ENCODE data around the gene ATP2A3. TPM values are rescaled to one million over a fixed set of nuclear protein-coding genes. Genes with fewer than 3 reads are reported as not detected.

Gene ATP2A3
- total and polyA plus RNA-seq, 10 donors: 103 to 240 (median 194) TPM

DNA sequence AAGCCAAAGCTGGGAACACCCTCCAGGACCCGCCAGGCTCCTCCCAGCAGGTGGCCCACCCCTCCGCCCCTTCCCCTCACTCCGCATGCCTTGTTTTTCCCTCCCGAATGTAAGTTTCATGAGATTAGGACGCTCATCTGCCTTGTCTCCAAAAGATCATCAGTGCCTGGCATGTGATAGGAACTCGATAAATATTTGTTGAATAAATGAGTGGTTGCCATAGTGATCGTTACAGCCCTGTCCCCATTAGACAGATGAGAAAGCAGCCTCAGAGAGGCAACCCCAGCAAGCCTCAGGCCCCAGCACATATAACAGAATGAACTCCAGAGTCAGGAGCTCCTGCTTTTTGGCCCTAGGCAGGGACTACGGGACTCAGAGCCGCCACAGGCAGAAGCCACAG, 76.4 kb downstream of the ATP2A3 start:
- DNase-seq: no peak
- Histone ChIP-seq H3K27me3 (replicated peaks in 1 of 7) (no peaks in the 10 kb centered on the region), H3K4me3 (no peak overlapping the region), H3K4me1 (peaks cover 14 to 77% (median 46%) of the 10 kb centered on the region in 6 donors), H3K36me3 (peaks cover 0 to 29% (median 3%) of the 10 kb centered on the region in 6 donors), H3K27ac (peak overlapping the region in 4 of 8 donors; percentile 72 to 95 (median 89)), H3K9me3 (no peaks in the 10 kb centered on the region)
- no peak for TF ChIP-seq POLR2A (IDR thresholded peaks at IDR 0.05)
- TF ChIP-seq, protein P1, sequence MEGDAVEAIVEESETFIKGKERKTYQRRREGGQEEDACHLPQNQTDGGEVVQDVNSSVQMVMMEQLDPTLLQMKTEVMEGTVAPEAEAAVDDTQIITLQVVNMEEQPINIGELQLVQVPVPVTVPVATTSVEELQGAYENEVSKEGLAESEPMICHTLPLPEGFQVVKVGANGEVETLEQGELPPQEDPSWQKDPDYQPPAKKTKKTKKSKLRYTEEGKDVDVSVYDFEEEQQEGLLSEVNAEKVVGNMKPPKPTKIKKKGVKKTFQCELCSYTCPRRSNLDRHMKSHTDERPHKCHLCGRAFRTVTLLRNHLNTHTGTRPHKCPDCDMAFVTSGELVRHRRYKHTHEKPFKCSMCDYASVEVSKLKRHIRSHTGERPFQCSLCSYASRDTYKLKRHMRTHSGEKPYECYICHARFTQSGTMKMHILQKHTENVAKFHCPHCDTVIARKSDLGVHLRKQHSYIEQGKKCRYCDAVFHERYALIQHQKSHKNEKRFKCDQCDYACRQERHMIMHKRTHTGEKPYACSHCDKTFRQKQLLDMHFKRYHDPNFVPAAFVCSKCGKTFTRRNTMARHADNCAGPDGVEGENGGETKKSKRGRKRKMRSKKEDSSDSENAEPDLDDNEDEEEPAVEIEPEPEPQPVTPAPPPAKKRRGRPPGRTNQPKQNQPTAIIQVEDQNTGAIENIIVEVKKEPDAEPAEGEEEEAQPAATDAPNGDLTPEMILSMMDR (IDR thresholded peaks at IDR 0.05 in 8 of 11, conservative IDR thresholded peaks at IDR 0.05 in 3 of 11): no peak
- TF ChIP-seq POLR2AphosphoS5 (IDR thresholded peaks at IDR 0.05): no peak
- 80 to 92% (median 83%) methylated on average over 9 of the region's 9 CpGs for WGBS, 5 donors
- intact Hi-C loops (cut with DNase I; ENCODE audit: low total_unique reads): no loop called here

DNA sequence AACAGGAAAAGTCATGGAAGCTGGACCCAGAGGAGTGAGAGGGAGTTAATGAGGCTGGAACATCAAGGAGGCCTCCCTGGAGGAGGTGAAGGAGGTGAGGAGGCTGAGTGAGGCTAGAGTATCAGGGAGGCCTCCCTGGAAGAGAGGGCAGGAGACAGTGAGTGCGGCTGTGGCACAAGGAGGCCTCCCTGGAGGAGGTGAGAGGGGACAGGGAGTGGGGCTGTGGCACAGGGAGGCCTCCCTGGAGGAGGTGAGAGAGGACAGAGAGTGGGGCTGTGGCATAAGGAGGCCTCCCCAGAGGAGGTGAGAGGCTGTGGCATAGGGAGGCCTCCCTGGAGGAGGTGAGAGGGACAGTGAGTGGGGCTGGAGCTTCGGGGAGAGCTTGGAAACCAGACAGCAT, 76.8 kb downstream of the ATP2A3 start:
- intact Hi-C loops (cut with DNase I; ENCODE audit: low total_unique reads): no loop called here
- Histone ChIP-seq H3K36me3 (peaks cover 0 to 33% (median 4%) of the 10 kb centered on the region in 6 donors), H3K27me3 (replicated peaks in 1 of 7) (no peaks in the 10 kb centered on the region), H3K4me1 (peaks cover 14 to 74% (median 44%) of the 10 kb centered on the region in 6 donors), H3K27ac (peak overlapping the region in 7 of 8 donors; percentile 72 to 95 (median 88)), H3K4me3 (peak overlapping the region in 1 of 8 donors; percentile 49), H3K9me3 (no peaks in the 10 kb centered on the region)
- TF ChIP-seq, protein P1 (IDR thresholded peaks at IDR 0.05 in 8 of 11, conservative IDR thresholded peaks at IDR 0.05 in 3 of 11): no peak
- TF ChIP-seq POLR2AphosphoS5 (IDR thresholded peaks at IDR 0.05) (no peak), POLR2A (IDR thresholded peaks at IDR 0.05) (no peak)
- WGBS, 5 donors: 59 to 88% (median 66%) methylated on average over 2 of the region's 2 CpGs
- DNase-seq: no peak

DNA sequence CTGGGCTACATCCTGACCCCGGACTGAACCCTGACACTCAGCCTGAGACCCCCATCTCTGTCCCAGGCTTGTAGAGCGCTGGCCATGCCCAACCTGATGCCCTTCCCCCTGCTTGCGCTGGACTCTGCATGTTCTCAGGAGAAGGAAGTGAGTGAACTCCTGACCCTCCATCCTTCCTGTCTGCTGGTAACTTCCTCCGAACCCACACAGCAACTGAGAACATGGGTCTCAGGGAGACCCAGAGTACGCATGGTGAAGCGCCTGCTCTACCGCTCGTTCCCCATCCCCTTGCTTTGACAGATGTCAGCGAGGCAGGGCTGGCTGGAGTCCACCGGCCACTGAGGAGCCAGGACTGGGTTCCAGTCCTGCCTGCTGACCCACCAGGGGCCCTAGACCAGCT, 77.5 kb downstream of the ATP2A3 start:
- WGBS, 5 donors: 18 to 41% (median 34%) methylated on average over 10 of the region's 10 CpGs
- Histone ChIP-seq H3K9me3 (no peaks in the 10 kb centered on the region), H3K27me3 (replicated peaks in 1 of 7) (no peaks in the 10 kb centered on the region), H3K4me3 (peak overlapping the region in 1 of 8 donors; percentile 49), H3K36me3 (peaks cover 0 to 39% (median 4%) of the 10 kb centered on the region in 6 donors), H3K4me1 (peaks cover 12 to 68% (median 38%) of the 10 kb centered on the region in 6 donors), H3K27ac (peak overlapping the region in 7 of 8 donors; percentile 72 to 95 (median 88))
- intact Hi-C loops (cut with DNase I; ENCODE audit: low total_unique reads): no loop called here
- TF ChIP-seq POLR2AphosphoS5 (IDR thresholded peaks at IDR 0.05): peak; percentile 68 to 86 (median 70)
- TF ChIP-seq POLR2A (IDR thresholded peaks at IDR 0.05): no peak
- TF ChIP-seq, protein P1 (IDR thresholded peaks at IDR 0.05 in 8 of 11, conservative IDR thresholded peaks at IDR 0.05 in 3 of 11): no peak
- peak; percentile 88 for DNase-seq

DNA sequence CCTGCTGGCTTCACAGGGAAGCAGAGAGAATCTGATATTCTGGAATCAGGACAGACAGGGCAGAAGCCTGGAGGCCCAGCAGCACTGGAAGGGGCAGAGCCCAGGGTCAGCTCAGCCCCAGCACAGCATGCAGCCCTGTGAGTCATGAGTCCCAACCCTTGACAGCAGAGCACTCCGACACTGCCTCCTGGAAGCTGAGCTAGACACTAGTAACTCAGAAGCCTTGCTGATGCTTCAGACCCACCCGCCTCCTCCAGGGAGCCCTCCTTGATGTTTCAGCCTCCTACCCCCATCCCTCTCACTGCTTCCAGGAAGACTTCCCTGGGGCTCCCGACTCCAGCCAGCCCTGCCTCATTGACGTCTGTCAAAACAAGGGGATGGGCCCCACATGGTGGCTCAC, 78.3 kb downstream of the ATP2A3 start:
- TF ChIP-seq POLR2AphosphoS5 (IDR thresholded peaks at IDR 0.05) (no peak), POLR2A (IDR thresholded peaks at IDR 0.05) (no peak)
- TF ChIP-seq, protein P1 (IDR thresholded peaks at IDR 0.05 in 8 of 11, conservative IDR thresholded peaks at IDR 0.05 in 3 of 11): no peak
- H3K27ac ChIP-seq: peak overlapping the region in 4 of 8 donors; percentile 88 to 95 (median 89)
- H3K4me1 ChIP-seq: peaks cover 8 to 60% (median 31%) of the 10 kb centered on the region in 6 donors
- intact Hi-C loops (cut with DNase I; ENCODE audit: low total_unique reads): no loop called here
- H3K4me3 ChIP-seq: no peak overlapping the region
- no peak for DNase-seq
- H3K36me3 ChIP-seq: peaks cover 0 to 45% (median 4%) of the 10 kb centered on the region in 6 donors
- H3K9me3 ChIP-seq: no peaks in the 10 kb centered on the region
- WGBS, 5 donors: 81 to 94% (median 87%) methylated on average over 3 to 4 of the region's 4 CpGs
- H3K27me3 ChIP-seq (replicated peaks in 1 of 7): no peaks in the 10 kb centered on the region
